C1 segment of cervical spinal cord (tissue), 14 donors: Measurements from ENCODE around the gene KRTAP5-5.

Experiments
- DNase-seq, 14 donors: peaks; one replicate each; lab custom pipeline; 2025; lab: John Stamatoyannopoulos, UW

KRTAP5-5 gene

GRCh38 chr11:1674173-1675131, 44.9 kb downstream of the KRTAP5-5 start:
- DNase-seq = no peak

DNA sequence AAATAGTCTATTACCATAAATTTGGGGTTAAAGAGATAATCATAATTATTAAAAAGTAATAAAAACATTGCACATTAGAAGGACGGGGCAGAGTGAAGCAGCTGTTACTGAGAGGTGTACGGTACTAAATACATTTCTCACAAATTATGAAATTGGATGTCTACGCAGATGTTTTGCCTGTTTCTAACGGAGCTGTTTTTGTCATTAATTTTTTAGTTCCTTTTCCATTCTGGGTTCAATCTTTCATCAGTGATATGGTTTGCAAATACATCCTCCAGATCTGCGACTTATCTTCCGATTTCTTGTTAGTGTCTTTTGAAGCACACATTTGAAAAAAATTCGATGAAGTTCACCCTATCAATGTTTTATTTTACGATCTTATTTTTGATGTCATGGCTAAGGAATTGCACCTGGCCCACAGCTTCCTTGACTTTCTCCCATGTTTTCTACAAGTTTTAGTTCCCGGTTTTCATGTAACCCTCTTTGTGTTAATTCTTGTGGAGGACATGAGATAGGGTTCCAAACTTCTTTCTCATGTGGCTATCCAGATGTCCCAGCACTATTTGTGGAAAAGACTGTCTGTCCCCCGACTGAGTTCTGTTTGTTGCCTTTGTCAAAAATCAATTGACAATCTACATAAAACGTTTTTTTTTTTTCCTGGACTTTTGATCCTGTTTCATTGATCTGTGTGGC, 46.1 kb downstream of the KRTAP5-5 start:
- DNase-seq = no peak

DNA sequence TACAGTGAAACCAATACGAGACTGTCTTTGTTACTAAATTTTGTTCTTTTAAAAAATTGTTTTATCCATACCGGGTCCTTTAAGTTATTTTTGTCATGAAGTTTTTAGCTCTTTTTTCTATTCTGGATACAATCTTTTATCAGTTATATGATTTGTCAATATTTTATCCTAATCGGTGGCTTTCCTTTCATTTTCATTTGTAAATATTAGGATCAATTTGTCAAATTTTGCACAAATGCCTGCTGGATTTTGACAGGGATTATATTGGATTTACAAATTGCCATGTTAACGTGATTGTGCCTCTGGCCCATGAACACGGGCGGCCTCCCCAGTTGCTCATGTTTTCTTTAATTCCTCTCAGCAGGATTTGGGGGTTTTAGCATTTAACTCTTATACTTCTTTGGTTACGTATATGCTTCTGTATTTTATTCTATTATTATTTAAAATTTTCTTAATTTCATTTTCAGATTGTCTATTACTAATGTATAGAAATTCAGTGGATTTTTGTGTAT, 46.7 kb downstream of the KRTAP5-5 start:
- DNase-seq = no peak

- DNase-seq = no peak
Measured at GRCh38 chr11:1679881-1680280, 50.3 kb downstream of the KRTAP5-5 start.
